Stimulated activated CD4-positive, alpha-beta T cell treated with anti-CD3 and anti-CD28 coated beads, Interleukin-1b, Interleukin-23, amount 100 ng/mL, for 4 hours (primary cell): Measurements from ENCODE around the gene NEUROG1.

Source experiments
- DNase-seq, 2 donors: peaks; one replicate each; pipeline ENCODE4 v3.0.0-alpha.2; 2020; ENCODE audit warnings: low read depth in 2 of 2

Gene NEUROG1

DNA sequence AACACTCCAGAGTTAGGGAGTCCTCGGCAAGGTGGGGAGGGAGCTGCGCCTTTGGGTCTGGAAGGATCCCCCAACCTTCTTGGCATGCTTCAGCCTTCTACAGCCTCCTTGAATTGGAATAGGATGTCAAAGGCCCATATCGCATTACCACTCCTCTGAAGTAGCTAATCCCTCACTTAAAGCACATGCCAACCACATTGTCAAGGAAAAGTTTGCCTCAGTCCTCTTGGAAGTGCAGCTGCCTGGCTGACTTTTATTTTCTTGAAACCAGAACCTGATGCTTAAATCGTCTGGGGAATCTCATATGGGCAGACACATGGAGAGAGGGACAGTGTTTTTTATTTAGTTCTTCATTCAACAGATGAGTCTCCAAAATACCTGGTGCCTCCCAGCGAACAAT, 28.6 kb upstream of the NEUROG1 start:
- DNase-seq = no peak

DNA sequence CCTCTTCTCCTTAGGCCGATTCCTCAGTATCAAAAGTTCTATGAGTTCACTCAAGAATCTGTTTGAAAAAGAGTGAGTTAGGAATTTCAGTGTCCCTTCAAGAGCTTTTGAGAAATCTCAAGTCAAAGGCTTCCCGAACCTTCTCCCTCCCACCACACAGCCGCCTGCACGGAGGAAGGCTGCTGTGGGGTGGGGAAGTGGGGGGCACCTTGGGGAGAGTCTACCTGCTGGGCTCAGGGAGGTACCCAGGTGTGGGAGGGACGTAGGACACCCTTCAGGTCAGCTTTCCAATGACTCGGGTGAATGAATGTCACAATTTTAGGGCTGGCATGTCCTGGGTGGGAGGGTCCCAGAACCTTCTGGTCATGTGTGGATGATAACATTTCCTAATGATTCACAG, 25.5 kb upstream of the NEUROG1 start:
- no peak for DNase-seq

DNA sequence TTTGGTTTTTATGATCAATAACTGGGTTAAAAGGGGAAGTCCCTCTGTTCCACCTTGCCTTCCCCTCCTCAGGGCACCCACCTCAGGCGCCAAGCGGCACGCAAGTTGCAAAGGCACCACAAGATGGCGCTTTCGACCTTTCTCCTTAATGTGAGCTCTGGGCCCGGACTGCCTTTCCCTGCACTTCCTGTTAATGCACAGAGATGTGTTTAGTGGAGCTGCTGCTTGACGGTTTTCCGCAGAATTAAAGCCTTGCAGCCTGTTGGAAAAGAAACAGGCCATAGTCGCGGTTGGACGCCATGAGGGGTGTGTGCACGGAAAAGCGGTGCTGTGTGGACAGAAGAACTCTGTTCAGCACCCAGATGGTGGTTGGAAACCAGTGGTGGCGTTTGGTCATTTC, 25.1 kb upstream of the NEUROG1 start:
- peak; percentile 37 to 53 for DNase-seq

DNA sequence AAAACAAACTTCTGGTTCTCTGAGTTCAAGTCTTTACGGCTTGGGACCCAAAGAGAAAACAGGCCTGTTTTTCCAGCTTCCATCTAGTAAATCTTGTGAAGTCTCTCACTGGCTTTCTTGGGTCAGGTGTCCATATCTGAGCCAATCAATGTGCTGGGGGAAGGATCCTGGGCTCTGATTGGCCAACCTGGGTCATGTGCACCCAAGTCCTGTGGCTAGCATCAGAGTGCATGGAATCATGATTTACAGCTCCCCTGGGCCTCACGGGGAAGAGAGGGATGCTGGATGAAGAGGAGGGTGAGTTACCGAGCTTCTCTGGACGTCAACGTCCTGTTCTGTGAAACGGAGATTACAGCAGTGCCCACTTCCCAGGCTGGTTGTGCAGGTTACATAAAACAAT, 23.6 kb upstream of the NEUROG1 start:
- no peak for DNase-seq

DNA sequence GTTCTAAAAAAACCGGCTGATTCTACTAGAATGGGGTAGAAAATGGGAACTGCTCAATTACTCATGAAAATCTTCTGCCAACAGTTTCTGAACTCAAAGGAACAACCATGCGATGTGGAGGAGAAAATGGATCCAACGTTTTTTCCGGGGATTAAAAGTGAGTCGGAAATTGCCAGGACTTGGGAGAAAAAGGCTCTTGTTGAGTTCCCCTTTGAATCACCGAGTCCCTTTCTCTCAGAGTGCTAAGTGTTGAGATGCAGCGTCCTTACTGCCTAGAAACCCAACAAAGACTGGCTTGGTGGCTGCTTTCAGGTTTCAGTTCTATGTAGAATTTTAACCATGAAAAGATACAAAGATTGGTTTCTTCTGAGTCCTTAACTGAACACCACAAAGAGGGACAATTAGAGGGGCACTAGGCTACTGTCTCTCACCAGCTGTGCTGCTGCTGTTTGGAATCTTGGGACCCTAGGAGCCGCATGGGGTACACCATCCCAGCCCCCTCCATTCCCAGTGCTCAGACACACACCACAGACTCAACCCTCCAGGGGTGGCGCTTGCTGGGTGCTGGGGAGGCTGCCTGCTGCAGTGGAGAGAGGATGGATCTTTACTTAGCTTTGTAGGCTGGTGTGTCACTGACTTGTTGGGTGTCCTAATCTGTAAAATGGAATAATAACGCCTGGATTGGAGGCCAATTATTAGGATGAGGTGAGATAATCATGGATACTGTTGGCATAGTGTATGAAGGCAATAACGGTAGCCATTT, 21.5 kb upstream of the NEUROG1 start:
- no peak for DNase-seq

DNA sequence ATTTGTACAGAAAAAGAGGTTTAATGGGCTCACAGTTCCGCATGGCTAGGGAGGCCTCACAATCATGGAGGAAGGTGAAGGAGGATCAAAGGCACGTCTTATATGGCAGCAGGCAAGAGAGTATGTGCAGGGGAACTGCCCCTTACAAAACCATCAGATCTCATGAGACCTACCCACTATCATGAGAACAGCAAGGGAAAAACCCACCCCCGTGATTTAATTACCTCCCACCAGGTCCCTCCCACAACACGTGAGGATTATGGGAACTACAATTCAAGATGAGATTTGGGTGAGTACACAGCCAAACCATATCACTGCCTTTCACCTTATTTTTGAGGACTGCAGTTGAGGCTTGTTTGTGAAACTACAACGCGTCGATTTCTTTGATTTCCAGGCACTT, 20.9 kb upstream of the NEUROG1 start:
- DNase-seq = no peak

DNA sequence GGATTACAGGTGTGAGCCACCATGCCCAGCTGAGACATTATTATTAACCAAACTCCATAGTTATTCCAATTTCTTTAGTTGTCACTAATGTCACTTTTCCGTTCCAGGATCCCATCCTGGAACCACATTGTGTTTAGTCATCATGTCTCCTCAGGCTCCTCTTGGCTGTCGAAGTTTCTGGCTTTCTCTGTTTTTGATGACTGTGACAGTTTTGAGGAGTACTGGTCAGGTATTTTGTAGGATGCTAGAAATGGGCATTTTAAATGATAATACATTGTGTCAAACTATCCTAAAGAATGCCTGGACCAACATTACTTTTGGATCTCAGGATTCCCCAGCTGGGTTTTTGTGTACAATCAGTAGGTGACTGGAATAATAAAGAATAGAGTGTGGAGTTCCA, 19.8 kb upstream of the NEUROG1 start:
- no peak for DNase-seq

DNA sequence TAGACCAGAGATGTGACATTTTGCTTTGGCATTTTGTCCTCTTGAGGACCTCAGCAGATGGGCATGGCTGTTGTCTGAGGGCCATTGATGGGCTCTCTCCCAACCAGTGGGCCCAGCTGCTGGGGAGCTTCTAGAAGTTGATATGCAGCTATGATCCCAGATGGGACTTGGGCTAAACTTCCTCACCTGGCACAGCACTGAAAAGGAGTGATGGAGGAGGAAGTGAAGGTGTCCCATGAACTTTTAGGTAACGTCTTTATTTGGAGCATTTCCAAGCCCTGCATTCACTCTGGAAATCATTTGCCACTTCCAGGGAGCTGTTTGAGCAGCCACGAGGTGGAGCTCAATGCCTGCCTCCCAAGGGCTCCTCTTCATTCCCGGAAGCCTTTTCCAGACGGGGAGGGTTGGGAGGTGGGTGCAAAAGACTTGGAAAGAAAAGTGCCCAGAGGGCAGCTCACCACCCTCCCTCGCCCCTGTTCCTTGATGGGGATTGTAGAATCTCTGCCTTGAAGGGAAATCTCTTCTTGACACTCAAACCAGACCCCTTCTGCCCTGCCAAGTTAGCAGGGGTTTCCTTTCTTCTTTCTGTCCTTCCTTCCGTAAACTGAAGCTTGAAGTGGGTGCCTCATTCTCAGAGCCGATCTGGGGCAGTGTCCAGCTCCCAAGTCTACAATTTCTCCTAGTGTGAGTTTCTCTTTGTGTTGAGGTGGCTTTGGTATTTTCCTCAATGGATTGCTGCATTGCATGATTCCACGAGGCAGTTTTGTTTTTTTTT, 18.1 kb upstream of the NEUROG1 start:
- DNase-seq = no peak

DNA sequence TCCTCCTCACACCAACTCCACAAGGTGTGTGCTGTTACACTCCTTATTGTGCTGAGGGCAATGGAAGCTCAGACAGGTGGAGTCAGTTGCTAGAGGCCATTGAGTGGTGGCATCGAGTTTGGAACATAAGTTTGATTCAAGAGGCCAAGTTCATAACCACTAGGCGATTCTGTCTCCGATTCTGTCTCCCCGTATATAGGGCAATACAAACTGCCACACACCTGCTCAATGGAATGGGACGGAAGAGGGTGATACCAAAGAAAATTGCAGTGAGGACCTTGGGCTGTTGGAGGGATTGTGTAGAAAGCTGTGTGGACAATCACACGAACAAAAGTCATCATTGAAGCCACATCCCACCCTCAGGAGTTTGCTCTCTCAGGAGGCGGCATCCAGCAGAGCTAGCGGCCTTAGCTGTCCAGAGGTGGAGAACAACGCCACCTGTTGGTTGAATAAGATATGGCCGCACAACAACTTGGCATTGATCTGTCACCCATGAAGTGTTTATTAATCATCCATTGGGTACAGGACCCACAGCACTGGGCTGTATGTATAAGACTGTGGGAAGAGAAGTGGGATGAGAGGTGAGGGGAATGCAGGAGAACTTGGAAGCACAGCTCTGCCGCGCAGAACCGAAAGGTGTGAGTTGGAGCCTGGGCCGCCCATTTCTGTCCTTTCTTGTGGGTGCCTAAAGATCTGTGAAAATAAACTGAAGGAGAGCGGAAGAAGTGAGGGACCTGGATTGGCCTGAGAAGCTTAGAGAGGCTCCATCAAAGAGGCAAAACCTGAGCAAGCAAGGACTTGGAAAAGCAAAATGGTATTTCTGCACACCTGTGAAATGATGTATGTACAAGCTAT, 16.1 kb upstream of the NEUROG1 start:
- peak; percentile 23 to 28 for DNase-seq

DNA sequence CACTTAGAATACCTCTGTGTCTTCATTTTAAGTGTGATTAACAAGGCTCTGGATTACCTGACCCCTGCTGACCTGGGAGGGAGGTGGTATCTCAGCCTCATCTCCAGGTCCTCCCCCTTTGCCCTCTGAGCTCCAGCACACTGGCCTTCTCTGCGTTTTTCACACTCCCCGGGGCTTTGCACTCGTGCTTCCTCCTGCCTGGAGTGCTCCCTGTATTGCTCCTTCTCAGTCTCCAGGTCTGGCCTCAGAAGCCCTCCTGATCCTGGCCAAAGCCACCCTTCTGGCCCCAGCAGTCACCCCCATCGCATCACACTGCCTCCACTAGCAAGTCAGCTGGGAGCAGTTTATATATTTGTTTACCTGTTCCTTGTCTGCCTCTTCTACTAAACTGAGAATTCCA, 13.6 kb upstream of the NEUROG1 start:
- DNase-seq = no peak

DNA sequence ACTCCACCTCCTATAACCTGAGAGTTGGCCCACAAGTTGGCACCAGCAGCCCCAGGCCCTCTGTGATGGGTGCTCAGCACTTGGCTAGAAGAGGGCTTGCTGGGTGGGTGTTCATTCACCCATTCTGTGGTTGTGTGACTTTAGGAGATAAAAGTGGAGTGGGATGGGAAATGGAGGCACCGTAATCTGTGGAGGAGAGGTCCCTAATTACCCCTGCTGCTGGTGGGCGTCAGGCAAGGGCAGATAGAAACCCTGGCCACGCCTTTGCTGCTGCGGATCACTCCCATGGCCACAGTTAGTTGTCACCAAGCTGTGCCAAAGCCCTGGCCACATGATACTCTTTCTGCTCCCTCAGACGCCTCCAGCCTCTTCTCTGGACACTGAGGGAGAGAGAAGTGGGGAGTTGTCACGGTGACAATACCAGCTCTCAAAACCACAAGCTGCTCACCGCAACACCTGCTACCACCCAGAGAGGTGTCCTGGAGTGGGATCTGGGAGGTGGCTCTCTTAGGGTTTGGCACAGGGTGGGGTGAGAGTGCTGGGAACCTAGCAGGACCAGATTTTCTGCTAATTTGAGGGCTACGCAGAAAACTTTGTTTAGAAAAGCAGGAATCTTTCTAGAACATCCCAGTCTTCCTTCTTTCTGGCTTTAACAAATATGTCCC, 12.0 kb upstream of the NEUROG1 start:
- no peak for DNase-seq

DNA sequence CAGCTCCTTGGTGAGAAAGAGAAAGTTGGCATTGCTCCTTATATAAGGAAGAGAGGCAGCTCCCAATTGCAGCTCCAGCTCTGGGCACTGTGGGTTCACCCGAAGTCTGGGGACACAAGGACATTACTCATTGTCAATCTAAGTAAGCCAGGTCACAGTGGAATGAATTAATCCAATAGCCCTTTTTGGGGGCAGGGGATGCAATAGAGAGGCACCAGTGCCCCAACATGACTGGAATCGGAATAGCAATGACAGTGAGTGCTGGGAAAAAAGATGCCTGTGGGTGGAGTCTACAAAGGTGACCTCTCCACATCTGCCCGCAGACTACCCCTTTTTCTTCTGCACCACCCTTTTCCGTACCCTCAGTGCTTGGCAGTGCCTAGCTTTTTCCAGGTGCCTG, 11.1 kb upstream of the NEUROG1 start:
- DNase-seq = no peak

DNA sequence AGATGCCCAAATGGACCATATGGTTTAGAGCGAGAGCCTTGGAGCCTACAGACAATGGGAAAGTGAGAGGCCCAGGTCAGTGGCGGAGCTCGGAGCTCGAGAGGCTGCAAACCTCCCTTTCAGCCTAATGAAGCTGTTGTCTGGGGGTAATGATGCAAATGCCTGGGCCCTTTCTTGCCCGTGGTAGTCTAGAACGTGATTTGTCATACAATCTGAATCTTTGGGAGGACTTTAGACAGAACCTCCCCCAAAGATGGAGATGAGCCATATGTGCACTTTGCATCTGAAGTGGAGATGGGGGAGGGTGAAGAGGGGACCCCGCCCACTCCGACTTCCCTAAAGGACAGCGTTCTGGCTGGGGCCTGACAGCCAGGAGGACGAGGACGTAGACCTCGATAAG, 10.3 kb upstream of the NEUROG1 start:
- no peak for DNase-seq

DNA sequence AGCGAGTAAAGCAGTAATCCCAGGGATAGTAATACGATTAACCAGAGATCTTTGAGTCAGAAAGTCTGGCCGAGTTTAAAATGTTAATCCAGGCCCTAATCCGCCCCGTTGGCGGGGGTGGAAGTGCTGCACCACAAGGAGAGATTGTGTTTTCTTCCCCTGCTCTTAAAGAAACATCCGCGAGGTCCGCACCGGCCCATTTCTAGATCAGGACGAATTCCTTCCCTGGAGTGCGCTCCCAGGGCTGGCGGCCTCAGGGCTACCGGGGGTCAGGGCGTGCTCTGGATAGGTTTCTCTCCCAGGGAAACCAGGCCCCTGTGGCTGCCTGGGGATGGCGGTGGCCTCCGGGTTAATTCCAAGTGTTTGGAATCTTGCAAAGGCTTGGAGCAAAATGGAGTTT, 9.3 kb upstream of the NEUROG1 start:
- DNase-seq = no peak

DNA sequence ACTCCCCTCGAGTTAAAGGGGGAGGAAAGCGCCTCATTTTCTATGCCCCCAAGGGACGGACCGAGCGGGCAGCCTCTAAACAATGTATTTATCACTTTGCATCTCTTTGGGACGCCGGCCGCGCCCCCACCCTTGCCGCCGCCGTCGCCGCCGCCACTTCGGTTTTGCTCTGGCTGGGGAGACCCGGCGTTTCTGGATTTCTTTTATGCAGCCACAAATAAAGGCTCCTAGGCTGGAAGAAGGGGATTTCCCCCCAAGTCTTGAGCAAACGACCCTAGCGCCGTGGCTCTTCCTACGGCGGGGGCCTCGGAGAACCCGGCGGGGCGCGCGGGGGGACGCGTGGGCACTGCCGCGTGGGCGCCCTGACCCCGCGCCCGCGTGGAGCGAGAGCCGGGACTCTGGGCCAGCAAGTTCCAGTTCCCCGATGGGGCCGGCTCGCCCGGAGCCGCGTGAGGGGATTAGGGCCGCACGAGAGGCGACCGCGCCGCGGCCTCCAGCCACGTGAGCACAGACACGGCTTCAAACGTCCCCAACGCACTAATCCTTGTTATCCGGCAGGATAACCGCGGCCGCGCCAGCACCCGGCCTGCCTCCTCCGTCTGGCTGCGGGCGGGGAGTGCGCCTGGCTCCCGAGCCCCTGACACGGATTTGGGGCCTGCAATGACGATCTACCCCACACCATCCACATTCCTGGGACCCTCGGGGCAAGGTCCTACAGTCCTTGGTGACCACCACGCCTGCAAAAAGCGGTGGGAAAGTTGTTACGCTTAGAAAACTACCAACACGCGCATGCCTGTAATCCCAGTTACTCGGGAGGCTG, 7.9 kb upstream of the NEUROG1 start:
- no peak for DNase-seq

DNA sequence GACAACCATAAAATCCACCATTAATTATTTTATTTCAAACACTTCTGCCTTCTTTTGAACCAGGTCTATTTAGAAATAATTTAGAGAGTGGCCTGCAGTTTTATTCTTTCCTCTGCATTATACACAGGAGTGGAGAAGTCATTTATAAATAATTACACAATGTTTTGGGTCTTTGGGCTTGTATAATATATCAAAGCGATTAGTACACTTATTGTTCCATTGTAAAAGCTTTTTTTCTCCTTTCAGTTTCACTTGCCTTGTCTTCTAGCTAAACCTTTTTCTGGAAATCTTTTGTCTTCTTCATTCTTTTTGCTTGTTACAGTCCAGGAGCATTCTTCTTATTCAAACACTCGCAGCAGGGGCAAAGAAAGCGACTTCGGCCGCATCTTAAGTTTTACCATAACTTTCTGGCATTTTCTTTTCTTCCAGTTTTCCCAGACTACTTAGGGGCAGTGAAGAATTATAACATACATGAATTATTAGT, 7.3 kb upstream of the NEUROG1 start:
- DNase-seq = no peak

DNA sequence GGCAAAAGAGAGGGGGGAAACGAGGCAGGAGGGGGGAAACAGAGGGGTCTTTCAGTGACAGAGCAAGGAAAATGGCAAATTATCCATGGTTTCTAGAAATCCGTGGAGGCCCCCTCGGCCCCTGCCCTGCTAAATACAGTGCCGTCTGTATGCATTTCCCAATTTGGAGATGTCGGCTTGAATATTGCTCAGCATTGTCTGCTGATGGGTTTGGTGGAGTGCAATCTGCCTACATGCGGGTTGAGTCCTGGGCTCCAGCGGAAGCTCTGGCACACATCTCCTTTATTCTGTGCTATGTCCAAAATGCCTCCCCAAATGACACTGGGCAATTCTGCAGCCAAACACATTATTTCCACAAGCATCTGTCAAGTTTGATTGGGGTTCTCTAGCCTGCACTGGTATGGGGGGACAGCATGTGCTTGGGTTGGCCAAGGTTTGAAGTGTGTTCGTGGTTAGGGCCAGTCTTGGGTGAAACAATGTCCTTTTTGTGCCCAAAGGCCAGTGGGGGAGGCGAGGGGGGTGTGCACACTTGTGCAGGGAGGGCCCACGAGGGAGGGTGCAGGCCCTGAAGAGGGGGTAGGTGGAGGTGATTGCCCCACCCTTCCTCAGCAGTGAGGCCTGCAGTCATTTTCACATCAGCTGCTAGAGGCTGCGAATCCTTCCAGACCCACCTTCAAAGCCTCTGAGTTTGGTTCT, 6.2 kb upstream of the NEUROG1 start:
- DNase-seq = no peak

DNA sequence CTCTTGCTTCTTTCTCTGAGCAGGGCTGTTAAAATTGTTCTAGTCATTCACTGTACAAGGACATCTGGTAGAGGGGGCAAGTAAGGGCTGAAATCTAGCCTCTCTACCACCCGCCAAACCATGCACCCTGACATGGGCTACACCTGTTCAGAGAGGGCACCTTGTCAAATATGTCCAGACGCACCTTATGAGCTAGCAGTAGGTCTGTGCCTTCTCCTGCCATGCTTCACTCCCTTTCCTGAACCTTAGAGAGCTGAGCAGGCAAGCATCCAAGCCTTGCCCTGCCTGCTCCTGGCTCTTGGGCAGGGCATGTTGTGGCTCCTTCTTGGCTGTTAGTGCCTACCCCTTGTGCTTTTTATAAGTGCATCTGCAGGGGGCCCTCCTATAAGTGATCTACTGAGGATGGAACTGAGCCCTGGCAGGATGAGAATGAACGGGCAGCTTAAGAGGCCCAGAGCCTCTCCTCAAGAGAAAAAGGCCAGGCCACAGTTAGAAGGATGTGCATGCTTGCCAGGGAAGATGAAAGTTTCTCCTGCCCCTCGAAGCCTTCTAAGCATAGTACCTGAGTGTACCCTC, 3.8 kb upstream of the NEUROG1 start:
- DNase-seq = no peak

DNA sequence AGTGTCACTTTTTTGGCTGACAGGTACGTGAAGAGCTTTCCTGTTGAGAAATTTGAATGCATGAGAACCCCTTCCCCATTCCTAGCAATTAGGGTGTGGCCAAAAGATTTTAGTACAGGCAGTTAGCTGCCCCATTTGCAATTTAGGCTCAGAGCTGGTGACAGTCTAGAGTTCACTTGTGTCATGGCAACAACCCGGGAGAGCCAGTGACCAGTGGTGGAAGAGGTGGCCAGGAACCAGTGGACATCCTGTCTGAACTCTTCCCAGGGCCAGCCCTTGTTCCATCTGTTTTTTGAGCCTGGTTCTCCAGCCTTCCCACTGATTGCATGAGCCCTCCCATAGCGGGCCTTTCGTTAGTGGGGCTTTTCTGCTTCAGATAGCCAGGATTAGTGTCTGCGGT, 2.5 kb upstream of the NEUROG1 start:
- no peak for DNase-seq

DNA sequence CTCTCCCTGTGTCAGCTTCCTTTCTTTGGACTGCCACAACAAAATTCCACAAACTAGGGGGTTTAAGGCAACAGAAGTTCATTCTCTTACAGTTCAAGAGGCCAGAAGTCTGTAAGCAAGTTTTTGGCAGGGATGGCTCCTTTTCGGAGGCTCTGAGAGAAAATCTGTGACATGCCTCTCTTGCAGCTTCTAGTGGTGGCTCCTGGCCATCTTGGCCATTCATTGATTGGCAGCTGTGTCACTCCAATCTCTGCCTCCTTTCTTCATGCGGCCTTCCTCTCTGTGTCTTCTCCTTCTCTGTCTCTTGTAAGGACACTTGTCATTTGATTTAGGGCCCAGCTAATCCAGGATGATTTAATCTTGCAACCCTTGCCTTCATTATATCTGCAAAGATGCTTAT, 2.0 kb upstream of the NEUROG1 start:
- no peak for DNase-seq
